HEK293 (cell line): ENCODE data around the gene HPSE2.

Experiments used
- SP7 ChIP-seq: fragments of 450-650 bp; formaldehyde crosslinking; IDR thresholded peaks from 2 replicates; pipeline ENCODE4 v1.5.1; 2016; ENCODE audit warnings: missing biosample characterization, missing genetic modification characterization
- TCF7L2 ChIP-seq: IDR thresholded peaks from 2 replicates; pipeline ENCODE4 v1.6.1; 2011; ENCODE audit warnings: low read depth, mild to moderate bottlenecking, inconsistent platforms, low read length, moderate library complexity, borderline replicate concordance
- YY1 ChIP-seq: fragments of 450-650 bp; formaldehyde crosslinking; IDR thresholded peaks from 2 replicates; pipeline ENCODE4 v1.5.1; 2018; ENCODE audit warnings: missing biosample characterization, missing genetic modification characterization
- ZBTB17 ChIP-seq: fragments of 450-650 bp; formaldehyde crosslinking; IDR thresholded peaks from 2 replicates; pipeline ENCODE4 v1.5.1; 2016; ENCODE audit warnings: missing biosample characterization, missing genetic modification characterization
- ZBTB7A ChIP-seq: fragments of 450-650 bp; formaldehyde crosslinking; IDR thresholded peaks from 2 replicates; pipeline ENCODE4 v1.5.1; 2016; ENCODE audit warnings: low read depth, missing biosample characterization, missing genetic modification characterization
- ZIC2 ChIP-seq: fragments of 450-650 bp; formaldehyde crosslinking; IDR thresholded peaks from 2 replicates; pipeline ENCODE4 v1.5.1; 2016; ENCODE audit warnings: missing biosample characterization, missing genetic modification characterization
- ZNF18 ChIP-seq: fragments of 450-650 bp; formaldehyde crosslinking; IDR thresholded peaks from 2 replicates; pipeline ENCODE4 v1.5.1; 2016; ENCODE audit warnings: missing biosample characterization, missing genetic modification characterization
- ZNF366 ChIP-seq: fragments of 450-650 bp; formaldehyde crosslinking; conservative IDR thresholded peaks from 2 replicates; pipeline ENCODE4 v1.5.1; 2016; ENCODE audit warnings: missing biosample characterization, missing genetic modification characterization
- ZNF776 ChIP-seq: fragments of 450-650 bp; formaldehyde crosslinking; IDR thresholded peaks from 2 replicates; pipeline ENCODE4 v1.5.0; 2017; ENCODE audit warnings: missing biosample characterization, missing genetic modification characterization, borderline replicate concordance
- TF ChIP-seq, protein P1 (sequence below): fragments of 450-650 bp; formaldehyde crosslinking; IDR thresholded peaks from 2 replicates; pipeline ENCODE4 v1.5.1; 2016; ENCODE audit warnings: missing biosample characterization, missing genetic modification characterization
- TF ChIP-seq, protein P2 (sequence below): fragments of 450-650 bp; formaldehyde crosslinking; IDR thresholded peaks from 2 replicates; pipeline ENCODE4 v1.5.1; 2017; ENCODE audit warnings: missing biosample characterization, mild to moderate bottlenecking, missing genetic modification characterization, moderate library complexity

DNA sequence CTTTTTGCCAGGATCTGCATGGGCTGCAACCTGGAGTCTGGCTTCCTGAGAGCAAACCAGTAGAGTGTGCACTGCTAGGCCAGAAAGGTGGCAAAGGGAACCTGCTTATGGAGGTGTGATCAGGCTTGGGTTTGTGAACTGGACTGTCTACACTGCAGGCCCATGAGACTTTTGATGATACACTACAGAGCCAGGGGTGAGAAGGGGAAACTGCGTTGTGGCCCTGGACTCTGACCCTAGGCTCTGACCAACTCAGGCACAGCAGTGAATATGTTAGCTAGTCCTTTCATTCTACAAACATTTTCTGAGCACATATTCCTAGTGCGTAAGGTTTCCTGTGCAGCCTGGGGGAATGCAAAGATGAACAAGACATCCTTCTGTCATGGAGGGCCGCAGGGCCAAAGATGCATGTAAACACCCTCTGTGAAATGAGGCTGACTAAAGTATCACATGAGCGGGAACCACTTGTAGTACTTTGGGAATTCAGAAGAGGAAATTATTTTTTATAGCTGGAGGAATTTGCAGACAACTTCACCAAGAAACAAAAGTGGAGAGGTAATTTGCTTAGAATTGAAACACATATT lies 725.1 kb downstream of the HPSE2 start:
- TF ChIP-seq, protein P1, sequence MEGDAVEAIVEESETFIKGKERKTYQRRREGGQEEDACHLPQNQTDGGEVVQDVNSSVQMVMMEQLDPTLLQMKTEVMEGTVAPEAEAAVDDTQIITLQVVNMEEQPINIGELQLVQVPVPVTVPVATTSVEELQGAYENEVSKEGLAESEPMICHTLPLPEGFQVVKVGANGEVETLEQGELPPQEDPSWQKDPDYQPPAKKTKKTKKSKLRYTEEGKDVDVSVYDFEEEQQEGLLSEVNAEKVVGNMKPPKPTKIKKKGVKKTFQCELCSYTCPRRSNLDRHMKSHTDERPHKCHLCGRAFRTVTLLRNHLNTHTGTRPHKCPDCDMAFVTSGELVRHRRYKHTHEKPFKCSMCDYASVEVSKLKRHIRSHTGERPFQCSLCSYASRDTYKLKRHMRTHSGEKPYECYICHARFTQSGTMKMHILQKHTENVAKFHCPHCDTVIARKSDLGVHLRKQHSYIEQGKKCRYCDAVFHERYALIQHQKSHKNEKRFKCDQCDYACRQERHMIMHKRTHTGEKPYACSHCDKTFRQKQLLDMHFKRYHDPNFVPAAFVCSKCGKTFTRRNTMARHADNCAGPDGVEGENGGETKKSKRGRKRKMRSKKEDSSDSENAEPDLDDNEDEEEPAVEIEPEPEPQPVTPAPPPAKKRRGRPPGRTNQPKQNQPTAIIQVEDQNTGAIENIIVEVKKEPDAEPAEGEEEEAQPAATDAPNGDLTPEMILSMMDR (tag by site-specific recombination) = no peak
- TF ChIP-seq SP7 = no peak
- no peak for TF ChIP-seq YY1 (tag by site-specific recombination)
- no peak for TF ChIP-seq ZNF18
- TF ChIP-seq, protein P2, sequence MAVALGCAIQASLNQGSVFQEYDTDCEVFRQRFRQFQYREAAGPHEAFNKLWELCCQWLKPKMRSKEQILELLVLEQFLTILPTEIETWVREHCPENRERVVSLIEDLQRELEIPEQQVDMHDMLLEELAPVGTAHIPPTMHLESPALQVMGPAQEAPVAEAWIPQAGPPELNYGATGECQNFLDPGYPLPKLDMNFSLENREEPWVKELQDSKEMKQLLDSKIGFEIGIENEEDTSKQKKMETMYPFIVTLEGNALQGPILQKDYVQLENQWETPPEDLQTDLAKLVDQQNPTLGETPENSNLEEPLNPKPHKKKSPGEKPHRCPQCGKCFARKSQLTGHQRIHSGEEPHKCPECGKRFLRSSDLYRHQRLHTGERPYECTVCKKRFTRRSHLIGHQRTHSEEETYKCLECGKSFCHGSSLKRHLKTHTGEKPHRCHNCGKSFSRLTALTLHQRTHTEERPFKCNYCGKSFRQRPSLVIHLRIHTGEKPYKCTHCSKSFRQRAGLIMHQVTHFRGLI (tag by site-specific recombination) = no peak
- no peak for TF ChIP-seq TCF7L2
- no peak for TF ChIP-seq ZIC2
- TF ChIP-seq ZBTB7A (tag by site-specific recombination) = no peak
- no peak for TF ChIP-seq ZBTB17 (tag by site-specific recombination)
- TF ChIP-seq ZNF776 (tag by site-specific recombination) = no peak
- TF ChIP-seq ZNF366 (tag by site-specific recombination) = no peak
